SK-MEL-5 (cell line): ENCODE results near the gene ZNF470. TPM values are rescaled to one million over a fixed set of nuclear protein-coding genes. Genes with fewer than 3 reads are reported as not detected.

ENCODE experiments used
- DNase-seq: peaks from one replicate; pipeline ENCODE4 v3.0.0-alpha.2; 2016; ENCODE audit warnings: low read depth, low spot score
- in situ Hi-C: cut with HindIII; loops from 2 replicates; pipeline ENCODE4 v1.10.0; 2016; ENCODE audit warnings: low sequenced_read_pairs, high pct_unique_total_duplicates, low pct_unique_long_range_greater_than_20kb
- polyA plus RNA-seq, 2 experiments: library from polyadenylated mRNA; depleted of rRNA; stranded (reverse); fragments of >200 nt; gene quantifications; 2 replicates each; pipeline ENCODE4 v1.2.3, GENCODE V29; 2015
- total RNA-seq: library from RNA; depleted of rRNA; stranded (reverse); fragments of >200 nt; shearing (Covaris generic); gene quantifications from 2 replicates; pipeline ENCODE4 v1.2.3, GENCODE V29; 2014; rRNA removed

The ZNF470 gene
- 3.4 and 4.4 TPM in 2 replicates for total RNA-seq
- polyA plus RNA-seq (2015; cell fraction: cytosol; rRNA removed) = 1.6 and 3.3 TPM in 2 replicates
- 4.5 and 7.0 TPM in 2 replicates for polyA plus RNA-seq (2015; cell fraction: nucleus; rRNA removed)

- peak; percentile 89 for DNase-seq
- in situ Hi-C loops = no loop called here
Observed at GRCh38 chr19:56567274-56568120, at the start of gene ZNF470. TSS of gene ZNF470 (plus strand) at chr19:56567468. CDS start at chr19:56570312, 2,844 bp downstream.

GRCh38 chr19:56525214-56525860 is 41.9 kb upstream of the ZNF470 start:
- in situ Hi-C loops = no loop called here
- DNase-seq = no peak

GRCh38 chr19:56537442-56537841 is 29.8 kb upstream of the ZNF470 start:
- in situ Hi-C loops = no loop called here
- no peak for DNase-seq

- peak; percentile 81 for DNase-seq
- in situ Hi-C loops = no loop called here
Observed at GRCh38 chr19:56538254-56538760, 29.0 kb upstream of the ZNF470 start.

- in situ Hi-C loops = no loop called here
- DNase-seq = no peak
Observed at GRCh38 chr19:56538761-56539263, 28.5 kb upstream of the ZNF470 start, which contains the start of gene ZFP28. TSS of gene ZFP28 (plus strand) at chr19:56538948. CDS start at chr19:56539019, 71 bp downstream.

- no peak for DNase-seq
- in situ Hi-C loops = no loop called here
Observed at GRCh38 chr19:56543776-56544175, 23.5 kb upstream of the ZNF470 start.

GRCh38 chr19:56547535-56547934 is 19.7 kb upstream of the ZNF470 start:
- in situ Hi-C loops = no loop called here
- DNase-seq = no peak

- DNase-seq = no peak
- in situ Hi-C loops = no loop called here
Observed at GRCh38 chr19:56554272-56554869, 12.9 kb upstream of the ZNF470 start.

GRCh38 chr19:56562766-56563165 is 4.5 kb upstream of the ZNF470 start:
- in situ Hi-C loops = no loop called here
- no peak for DNase-seq

GRCh38 chr19:56566904-56567273 is 379 bp upstream of the ZNF470 start:
- in situ Hi-C loops = no loop called here
- peak; percentile 46 for DNase-seq

GRCh38 chr19:56572589-56572988 is 5.3 kb downstream of the ZNF470 start:
- no peak for DNase-seq
- in situ Hi-C loops = no loop called here

- in situ Hi-C loops = no loop called here
- no peak for DNase-seq
Observed at GRCh38 chr19:56573914-56574313, 6.6 kb downstream of the ZNF470 start.

- in situ Hi-C loops = no loop called here
- DNase-seq = no peak
Observed at GRCh38 chr19:56577719-56578602, 10.7 kb downstream of the ZNF470 start.

GRCh38 chr19:56594446-56594782 is 27.1 kb downstream of the ZNF470 start:
- DNase-seq = no peak
- in situ Hi-C loops = no loop called here

- in situ Hi-C loops = no loop called here
- peak; percentile 80 for DNase-seq
Observed at GRCh38 chr19:56594783-56595547, 27.7 kb downstream of the ZNF470 start, which contains the start of gene ZNF71. TSS of gene ZNF71 (plus strand) at chr19:56595302. CDS start at chr19:56601559, 6,257 bp downstream.

GRCh38 chr19:56595548-56595899 is 28.3 kb downstream of the ZNF470 start:
- in situ Hi-C loops = no loop called here
- DNase-seq = no peak
